NCI-H526 treated with DMSO at 0.1 percent for 48 hours (cell line): ENCODE data around the gene NARS2.

Experiments used
- DNase-seq: peaks from one replicate; lab custom pipeline; 2025; lab: John Stamatoyannopoulos, UW

The NARS2 gene

GRCh38 chr11:78414321-78415051 is 160.2 kb downstream of the NARS2 start:
- DNase-seq: peak; percentile 34

GRCh38 chr11:78408619-78409018 is 166.0 kb downstream of the NARS2 start:
- DNase-seq: no peak

- DNase-seq: no peak
These were observed 168.0 kb downstream of the NARS2 start for GRCh38 chr11:78406568-78407196.

- no peak for DNase-seq
These were observed 168.9 kb downstream of the NARS2 start for GRCh38 chr11:78405805-78406204.

- no peak for DNase-seq
These were observed 170.9 kb downstream of the NARS2 start for GRCh38 chr11:78403781-78404180.

- DNase-seq: no peak
These were observed 171.8 kb downstream of the NARS2 start for GRCh38 chr11:78402847-78403246.

- no peak for DNase-seq
These were observed 174.0 kb downstream of the NARS2 start for GRCh38 chr11:78400702-78401101.

GRCh38 chr11:78400116-78400515 is 174.5 kb downstream of the NARS2 start:
- no peak for DNase-seq

GRCh38 chr11:78399136-78399535 is 175.5 kb downstream of the NARS2 start:
- DNase-seq: no peak

GRCh38 chr11:78398715-78399114 is 175.9 kb downstream of the NARS2 start:
- no peak for DNase-seq

- no peak for DNase-seq
These were observed 177.3 kb downstream of the NARS2 start for GRCh38 chr11:78397398-78397797.

- DNase-seq: no peak
These were observed 179.1 kb downstream of the NARS2 start for GRCh38 chr11:78395597-78395996.

GRCh38 chr11:78392854-78393253 is 181.8 kb downstream of the NARS2 start:
- DNase-seq: no peak

- no peak for DNase-seq
These were observed 183.2 kb downstream of the NARS2 start for GRCh38 chr11:78391424-78391823.

- no peak for DNase-seq
These were observed 183.9 kb downstream of the NARS2 start for GRCh38 chr11:78390809-78391208.

- DNase-seq: no peak
These were observed 188.3 kb downstream of the NARS2 start for GRCh38 chr11:78386215-78386941.
